HepG2 (cell line): Measurements from ENCODE around the gene PPP3R1. TPM values are rescaled to one million over a fixed set of nuclear protein-coding genes. Genes with fewer than 3 reads are reported as not detected.

Source experiments
- ATAC-seq: fragments of 200-7000 bp; cut with Tn5 transposase; 3 replicates; pipeline ENCODE4 v1.9.1; 2020; ENCODE audit warnings: mild to moderate bottlenecking, moderate library complexity
- BruUV-seq: library from RNA; stranded (reverse); fragments of 400-500 nt; replicated peaks from 2 replicates; lab custom pipeline; 2021; lab: Mats Ljungman, UMichigan
- CTCF ChIA-PET: fragments of 300-600 bp; formaldehyde crosslinking; extraction: SDS; loops from one replicate; lab custom pipeline; 2021; ENCODE audit warnings: low total read pairs, inconsistent platforms, low intra/inter-chr PET ratio; lab: Yijun Ruan, JAX
- POLR2A ChIA-PET: fragments of 350-600 bp; sonication (Branson Sonifier 250); formaldehyde crosslinking; loops from one replicate; lab custom pipeline; 2020; ENCODE audit warnings: antibody characterized with exemption, inconsistent platforms; lab: Yijun Ruan, JAX
- DNase-seq: peaks from one replicate; pipeline ENCODE4 v3.0.0-alpha.2; 2015; ENCODE audit warnings: low spot score
- FAIRE-seq: peaks from 3 replicates; lab custom pipeline; 2011; peaks lifted over from hg19 to GRCh38; lab: Jason Lieb, UNC
- H2AFZ ChIP-seq: one replicate; pipeline ENCODE4 v1.6.1; 2011; ENCODE audit warnings: low read length, inconsistent platforms
- H3K27ac ChIP-seq: fragments of 300-600 bp; 3 replicates; pipeline ENCODE4 v1.8.0; 2011; ENCODE audit warnings: mixed run types, mild to moderate bottlenecking, mixed read lengths, low read length, inconsistent platforms; ENCODE audit not compliant: insufficient read depth; ENCODE audit errors: extremely low read length
- H3K27me3 ChIP-seq, 2 experiments: fragments of 200-600 bp in 1 of 2; 2 replicates in 1 of 2; 3 replicates in 1 of 2; pipeline versions ENCODE4 v1.6.0 to v1.8.0; 2011; ENCODE audit warnings: low read length in 2 of 2, mild to moderate bottlenecking in 2 of 2, moderate library complexity in 2 of 2, inconsistent platforms in 1 of 2; ENCODE audit not compliant: insufficient read depth in 2 of 2, control insufficient read depth in 1 of 2
- H3K36me3 ChIP-seq, 2 experiments: fragments of 200-600 bp in 1 of 2; replicated peaks in 1 of 2; 2 replicates in 1 of 2; 3 replicates in 1 of 2; pipeline versions ENCODE4 v1.5.1 to v1.8.0; 2011; ENCODE audit warnings: low read length in 2 of 2, inconsistent platforms in 1 of 2; ENCODE audit not compliant: insufficient read depth in 2 of 2, control insufficient read depth in 1 of 2
- H3K4me1 ChIP-seq: 2 replicates; pipeline ENCODE4 v1.5.1; 2012; ENCODE audit warnings: low read length, inconsistent platforms; ENCODE audit not compliant: insufficient read depth
- H3K4me2 ChIP-seq: 2 replicates; pipeline ENCODE4 v1.6.0; 2011; ENCODE audit warnings: low read depth, low read length, inconsistent platforms
- H3K4me3 ChIP-seq, 3 experiments: fragments of 200-600 bp in 1 of 3; sonication (generic), shearing (Covaris generic) in 1 of 3; replicated peaks in 1 of 3; 2 replicates each; pipeline ENCODE4 v1.5.1; 2011 to 2016; ENCODE audit warnings: low read length in 3 of 3, inconsistent platforms in 2 of 3, low read depth in 2 of 3, mild to moderate bottlenecking in 2 of 3, control low read depth in 1 of 3, mixed read lengths in 1 of 3; ENCODE audit not compliant: insufficient read depth in 1 of 3
- H3K79me2 ChIP-seq: one replicate; pipeline ENCODE4 v1.6.1; 2011; ENCODE audit warnings: low read length, inconsistent platforms; ENCODE audit not compliant: insufficient read depth
- H3K9ac ChIP-seq: 2 replicates; pipeline ENCODE4 v1.6.0; 2011; ENCODE audit warnings: mild to moderate bottlenecking, low read depth, low read length, inconsistent platforms; ENCODE audit not compliant: insufficient read depth
- H3K9me3 ChIP-seq: 2 replicates; pipeline ENCODE4 v1.5.1; 2012; ENCODE audit warnings: mild to moderate bottlenecking, low read length
- H4K20me1 ChIP-seq: 2 replicates; pipeline ENCODE4 v1.6.0; 2011; ENCODE audit warnings: inconsistent platforms, mild to moderate bottlenecking, low read length, moderate library complexity; ENCODE audit not compliant: insufficient read depth
- DBP ChIP-seq: sonication (generic); formaldehyde crosslinking; IDR thresholded peaks from 2 replicates; pipeline ENCODE4 v1.4.0; 2020; ENCODE audit warnings: missing genetic modification reagents; ENCODE audit errors: not compliant biosample characterization
- ELF4 ChIP-seq: sonication (generic); formaldehyde crosslinking; IDR thresholded peaks from 2 replicates; pipeline ENCODE4 v1.5.0; 2020; ENCODE audit warnings: missing genetic modification reagents, mild to moderate bottlenecking, moderate library complexity, borderline replicate concordance
- EP300 ChIP-seq, 3 experiments: sonication (generic) in 1 of 3; formaldehyde crosslinking in 1 of 3; IDR thresholded peaks; 2 replicates each; pipeline versions ENCODE4 v1.5.1 to v1.6.1; 2011 to 2020; ENCODE audit warnings: low read depth in 2 of 3, low read length in 2 of 3, borderline replicate concordance in 1 of 3, improper control_type of control experiment in 1 of 3, mild to moderate bottlenecking in 1 of 3, missing genetic modification reagents in 1 of 3, moderate library complexity in 1 of 3
- ETS1 ChIP-seq: sonication (generic); formaldehyde crosslinking; IDR thresholded peaks from 2 replicates; pipeline ENCODE4 v1.4.0; 2020; ENCODE audit warnings: missing genetic modification reagents
- HNRNPK ChIP-seq: fragments of 200-400 bp; formaldehyde crosslinking; IDR thresholded peaks from 2 replicates; pipeline ENCODE4 v1.6.1; 2018; ENCODE audit warnings: low read length, low read depth, moderate library complexity, mild to moderate bottlenecking; ENCODE audit not compliant: poor library complexity, severe bottlenecking
- SOX5 ChIP-seq: IDR thresholded peaks from 2 replicates; pipeline ENCODE4 v1.6.1; 2016; ENCODE audit warnings: borderline replicate concordance
- TRIM24 ChIP-seq: sonication (generic); formaldehyde crosslinking; IDR thresholded peaks from 2 replicates; pipeline ENCODE4 v1.8.0; 2022; ENCODE audit warnings: mild to moderate bottlenecking, missing genetic modification reagents
- XBP1 ChIP-seq: sonication (generic); formaldehyde crosslinking; IDR thresholded peaks from 2 replicates; pipeline ENCODE4 v1.5.0; 2020; ENCODE audit warnings: missing genetic modification reagents
- ZNF142 ChIP-seq: sonication (generic); formaldehyde crosslinking; IDR thresholded peaks from 2 replicates; pipeline ENCODE4 v1.4.0; 2020; ENCODE audit warnings: missing genetic modification reagents
- ZNF598 ChIP-seq: sonication (generic); formaldehyde crosslinking; IDR thresholded peaks from 2 replicates; pipeline ENCODE4 v1.5.1; 2020; ENCODE audit warnings: mild to moderate bottlenecking, missing genetic modification reagents, borderline replicate concordance
- WGBS: methylation state at CpG from one replicate; pipeline ENCODE4 v1.1.6; 2017; ENCODE audit warnings: low lambda C conversion rate; 5-methylcytosine and 5-hydroxymethylcytosine counted together
- in situ Hi-C: cut with HindIII; loops from 2 replicates; pipeline ENCODE4 v1.10.0; 2017; ENCODE audit warnings: low pct_unique_long_range_greater_than_20kb; ENCODE audit not compliant: extremely low pct_ligation_motif_present
- intact Hi-C: fragments of 100-400 bp; cut with micrococcal nuclease; formaldehyde crosslinking; loops from one replicate; pipeline ENCODE4 v1.10.0; 2022; ENCODE audit not compliant: unreplicated experiment
- polyA plus RNA-seq, 8 experiments: library from polyadenylated mRNA; depleted of rRNA in 3 of 8; stranded (reverse) in 7 of 8; unstranded in 1 of 8; fragments of >200 nt; fragmentation: Illumina TruSeq in 4 of 8; extraction: Trizol in 4 of 8; gene quantifications; 2 replicates each; pipeline versions ENCODE4 v1.2.1 to v1.2.3, GENCODE V29; 2011 to 2016; ENCODE audit warnings: low read depth in 4 of 8, missing spikeins in 1 of 8, mixed read lengths in 1 of 8; ENCODE audit not compliant: insufficient read depth in 1 of 8
- total RNA-seq, 5 experiments: library from RNA; depleted of rRNA; stranded (reverse); fragments of >200 nt; fragmentation: Illumina TruSeq; extraction: Trizol; gene quantifications; 2 replicates each; pipeline ENCODE4 v1.2.3, GENCODE V29; 2016; ENCODE audit warnings: low read depth in 1 of 5
- TF ChIP-seq, protein P1 (sequence below): sonication (generic); formaldehyde crosslinking; IDR thresholded peaks from 2 replicates; pipeline ENCODE4 v1.4.0; 2020; ENCODE audit warnings: missing genetic modification reagents

PPP3R1 gene
- total and polyA plus RNA-seq, 2 of the 13 experiments (the other 11 are each of a cell fraction or from before 2014, with no cell fraction given): 11.6 to 25.7 TPM

DNA sequence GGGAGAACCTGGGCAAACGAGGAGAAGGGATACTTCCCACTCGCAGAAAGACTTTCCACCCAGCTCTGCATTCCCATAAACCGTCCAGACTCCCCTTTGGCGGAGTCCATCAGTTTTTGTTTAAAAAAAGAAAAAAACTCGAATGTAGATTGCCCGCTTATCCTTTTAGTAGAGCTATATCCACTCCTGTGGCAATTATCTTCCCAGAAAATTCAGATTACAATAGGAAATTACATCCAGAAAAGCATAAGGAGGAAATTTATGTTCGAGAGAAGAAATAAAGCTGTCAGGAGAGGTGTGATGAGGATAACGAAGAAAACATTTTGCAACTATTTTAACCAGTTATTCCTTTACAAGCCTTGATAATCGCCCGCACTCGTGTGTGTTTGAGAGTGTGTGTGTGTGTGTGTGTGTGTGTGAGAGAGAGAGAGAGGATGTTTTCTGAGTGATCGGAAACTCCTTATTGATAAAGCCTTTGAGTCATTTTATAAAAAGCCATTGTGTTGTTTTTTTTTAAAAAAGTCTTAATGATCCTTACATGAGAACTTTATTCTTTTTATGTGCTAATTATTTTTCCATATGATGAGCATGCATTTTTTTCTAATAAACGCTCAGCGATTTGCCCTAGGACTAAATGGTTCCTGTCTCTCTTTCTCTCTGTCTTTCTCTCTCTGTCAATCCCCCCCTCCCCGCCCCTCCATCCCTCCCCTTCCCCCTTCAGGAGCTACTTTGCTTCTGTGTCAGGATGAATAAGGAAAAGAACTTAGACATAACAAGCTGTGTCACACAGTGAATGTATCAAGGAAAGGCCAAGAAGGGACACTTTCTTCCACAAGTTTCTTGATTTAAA, 1.1 kb upstream of the PPP3R1 start:
- DNase-seq (peak; percentile 24), ATAC-seq (no peak), FAIRE-seq (no peak)
- no TSS peak for BruUV-seq
- Histone ChIP-seq H3K9ac (peak overlapping the region; percentile 90), H3K27me3 (no peaks in the 10 kb centered on the region; a peak in 1 of 5 replicates), H3K4me2 (peak overlapping the region; percentile 95), H3K36me3 (peaks cover 0 to 6% of the 10 kb centered on the region in 2 experiments; a peak in 1 of 5 replicates), H2AFZ (peak overlapping the region; percentile 58), H3K27ac (peak overlapping the region; percentile 85), H3K79me2 (peaks cover 44% of the 10 kb centered on the region), H3K9me3 (no peaks in the 10 kb centered on the region), H3K4me1 (peaks cover 33% of the 10 kb centered on the region), H3K4me3 (peak overlapping the region; percentile 67 to 97 (median 93)), H4K20me1 (peaks cover 25% of the 10 kb centered on the region)
- 2% methylated on average over 15 of the region's 15 CpGs for WGBS
- intact Hi-C loops: loop anchor here (5.0 kb wide), 2 partner anchors 66 to 191 kb away; partner anchors contain the start of gene C1D
- in situ Hi-C loops: no loop called here
- CTCF ChIA-PET: no interaction called here
- POLR2A ChIA-PET: interaction anchor here (1.1 to 3.8 kb wide), 5 partner anchors 27 to 1820 kb away, joined by 3 to 26 read pairs (median 5); partner anchors contain the start of genes C1D and PNO1
- no peak for TF ChIP-seq ZNF598 (CRISPR knock-in tag)
- TF ChIP-seq HNRNPK: peak; percentile 63
- peak; percentile 13; the same call in 1 of the 2 replicates for TF ChIP-seq ZNF142 (CRISPR knock-in tag)
- TF ChIP-seq ETS1: 0 out of 2 replicates have a peak, but pooled peaks have one; percentile 5
- TF ChIP-seq ELF4 (CRISPR knock-in tag): 0 out of 2 replicates have a peak, but pooled peaks have one; percentile 20
- TF ChIP-seq, protein P1, sequence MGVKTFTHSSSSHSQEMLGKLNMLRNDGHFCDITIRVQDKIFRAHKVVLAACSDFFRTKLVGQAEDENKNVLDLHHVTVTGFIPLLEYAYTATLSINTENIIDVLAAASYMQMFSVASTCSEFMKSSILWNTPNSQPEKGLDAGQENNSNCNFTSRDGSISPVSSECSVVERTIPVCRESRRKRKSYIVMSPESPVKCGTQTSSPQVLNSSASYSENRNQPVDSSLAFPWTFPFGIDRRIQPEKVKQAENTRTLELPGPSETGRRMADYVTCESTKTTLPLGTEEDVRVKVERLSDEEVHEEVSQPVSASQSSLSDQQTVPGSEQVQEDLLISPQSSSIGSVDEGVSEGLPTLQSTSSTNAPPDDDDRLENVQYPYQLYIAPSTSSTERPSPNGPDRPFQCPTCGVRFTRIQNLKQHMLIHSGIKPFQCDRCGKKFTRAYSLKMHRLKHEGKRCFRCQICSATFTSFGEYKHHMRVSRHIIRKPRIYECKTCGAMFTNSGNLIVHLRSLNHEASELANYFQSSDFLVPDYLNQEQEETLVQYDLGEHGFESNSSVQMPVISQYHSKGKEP (CRISPR knock-in tag): no peak
- TF ChIP-seq SOX5: no peak
- TF ChIP-seq XBP1: no peak
- TF ChIP-seq TRIM24 (CRISPR knock-in tag): no peak
- TF ChIP-seq EP300 (IDR thresholded peaks at IDR 0.05; ENCODE audit: low read depth in 2 of 2, low read length in 2 of 2): no peak
- TF ChIP-seq EP300 (CRISPR knock-in tag; IDR thresholded peaks at IDR 0.05; ENCODE audit: borderline replicate concordance): no peak
- no peak for TF ChIP-seq DBP (CRISPR knock-in tag)
